SH-SY5Y (cell line): ENCODE measurements around the gene CLDN15.

ENCODE experiments used
- GATA2 ChIP-seq: IDR thresholded peaks from 2 replicates; pipeline ENCODE4 v1.6.1; 2011; ENCODE audit warnings: mild to moderate bottlenecking, low read depth, low read length
- GATA3 ChIP-seq: IDR thresholded peaks from 2 replicates; pipeline ENCODE4 v1.6.1; 2011; ENCODE audit warnings: low read depth, mild to moderate bottlenecking, low read length, moderate library complexity

GRCh38 chr7:101201695-101202602, 35.7 kb downstream of the CLDN15 start:
- TF ChIP-seq GATA2 (no peak), GATA3 (no peak)
